Activated gamma-delta T cell treated with anti-CD3 and anti-CD28 coated beads, Interleukin-2, amount 50 U/mL, for 16 hours (primary cell): Measurements from ENCODE around the gene HDAC10.

Experiments used
- DNase-seq: peaks from one replicate; pipeline ENCODE4 v3.0.0-alpha.2; 2020; ENCODE audit warnings: low read depth

The HDAC10 gene

DNA sequence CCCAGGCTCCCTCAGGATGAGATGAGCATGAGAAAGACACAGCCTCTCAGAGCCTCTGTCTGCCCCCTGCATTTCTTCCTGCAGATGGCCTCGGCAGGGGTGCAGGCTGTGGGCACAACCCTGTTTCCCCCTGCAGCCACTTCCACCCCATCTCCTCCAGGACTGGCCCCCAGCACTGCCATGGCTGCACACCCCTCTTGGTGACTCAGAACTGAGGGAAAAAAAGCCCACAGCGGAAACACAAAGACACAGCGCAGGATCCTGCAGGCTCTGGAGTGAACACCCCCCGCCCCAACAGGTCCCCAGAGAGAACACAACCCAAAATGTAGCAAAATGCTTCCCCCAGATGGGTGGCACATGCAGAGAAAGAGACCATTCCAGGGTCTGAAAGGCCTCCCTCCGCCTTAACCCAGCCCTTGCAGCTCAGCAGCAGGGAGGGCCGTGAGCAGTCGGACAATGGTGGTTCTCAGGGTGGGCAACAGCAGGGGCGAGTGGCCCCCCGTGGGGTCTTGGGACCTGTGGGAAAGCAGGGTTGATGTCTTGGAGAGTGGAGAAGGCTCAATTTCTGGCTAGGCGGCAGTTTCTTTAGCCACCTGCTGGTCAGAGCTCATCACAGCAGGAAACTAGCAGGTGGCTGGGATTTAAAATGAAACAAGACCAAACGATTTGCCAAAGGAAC is 14.2 kb downstream of the HDAC10 start:
- DNase-seq, result no peak

DNA sequence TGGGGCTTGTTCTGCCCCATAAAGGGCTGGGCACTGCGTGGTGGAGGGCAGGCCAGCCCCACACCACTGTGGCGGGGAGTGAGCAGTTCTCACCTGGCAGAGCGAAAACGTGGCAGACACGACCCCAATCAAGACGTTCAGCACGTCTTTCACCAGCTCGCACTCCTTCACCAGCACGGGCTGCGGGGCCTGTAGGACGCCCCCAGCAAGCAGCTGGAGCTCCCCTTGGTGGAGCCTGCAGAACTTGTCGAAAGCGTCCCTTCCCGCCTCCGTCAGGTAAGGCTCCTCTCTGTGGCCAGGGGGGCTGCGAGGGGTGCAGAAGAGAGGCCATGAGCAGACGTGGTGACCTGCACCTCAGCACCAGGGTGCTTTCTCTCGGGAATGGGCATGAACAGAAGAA is 17.8 kb downstream of the HDAC10 start:
- DNase-seq, result no peak

DNA sequence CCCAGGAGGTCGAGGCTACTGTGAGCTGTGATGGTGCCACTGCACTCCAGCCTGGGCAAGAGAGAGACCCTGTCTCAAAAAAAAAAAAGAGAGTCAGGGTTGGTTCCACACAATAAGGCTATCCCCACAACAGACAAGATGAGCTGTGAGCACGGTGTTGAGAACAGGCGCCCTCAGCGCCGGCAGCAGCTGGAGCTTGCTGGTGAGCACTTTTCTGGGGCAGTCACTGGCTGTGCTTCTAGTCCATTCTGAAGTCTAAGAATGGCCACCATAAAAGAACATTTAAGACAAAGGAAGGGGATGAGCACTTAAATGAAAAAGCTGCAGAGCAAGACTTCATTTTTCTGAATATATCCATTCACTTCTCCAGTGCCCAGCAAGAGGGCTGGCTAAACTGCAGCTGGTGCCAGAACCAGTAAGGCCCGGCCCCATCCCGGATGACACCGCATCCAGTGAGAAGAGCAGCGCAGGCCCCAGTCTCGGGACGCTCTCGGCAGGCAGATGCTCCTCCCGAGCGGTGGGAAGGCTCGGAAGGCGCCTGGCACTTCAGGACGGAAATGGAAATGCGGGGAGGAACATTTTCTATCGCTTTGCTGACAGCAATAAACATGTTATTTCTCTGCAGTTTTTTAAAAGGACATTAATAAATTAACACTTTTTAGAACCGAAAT is 18.4 kb downstream of the HDAC10 start:
- no peak for DNase-seq

DNA sequence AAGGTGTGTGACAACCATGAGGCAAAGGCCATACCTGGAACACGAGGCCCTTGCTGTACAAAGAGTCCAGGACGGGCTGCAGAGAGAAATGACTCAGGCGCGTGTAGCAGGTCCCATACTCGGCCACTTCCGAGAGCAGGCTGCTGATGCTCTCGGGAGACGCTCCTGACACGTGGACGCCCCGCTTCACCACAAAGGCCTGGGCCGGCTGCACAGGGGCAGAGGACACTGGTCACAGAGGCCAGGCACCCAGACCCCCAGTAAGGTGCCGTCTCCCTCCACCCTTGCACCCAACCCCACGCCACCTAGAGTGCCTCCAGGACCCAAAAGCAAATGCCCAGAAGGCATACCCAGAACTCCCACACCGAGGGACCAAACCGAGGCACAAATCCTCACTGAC is 21.7 kb downstream of the HDAC10 start:
- DNase-seq, result no peak

DNA sequence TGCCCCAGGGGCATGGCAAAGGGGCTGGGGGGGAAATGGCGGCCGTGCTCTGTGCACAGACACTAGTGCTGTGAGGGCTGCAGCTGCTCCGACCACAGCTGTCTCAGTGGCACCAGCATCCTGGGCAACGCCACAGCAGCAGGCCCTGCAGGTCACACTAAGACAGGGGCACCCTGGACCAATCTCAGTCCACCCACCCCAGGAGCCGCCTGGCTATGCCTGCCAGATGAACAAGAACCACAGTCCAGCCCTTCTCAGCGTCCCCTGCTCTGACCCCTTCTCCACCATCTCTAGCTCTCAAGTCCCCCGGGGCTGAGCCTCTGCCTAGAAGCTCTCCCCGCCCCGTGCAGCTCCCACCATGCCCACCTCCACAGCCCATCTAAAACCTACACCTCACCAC is 22.7 kb downstream of the HDAC10 start:
- no peak for DNase-seq

DNA sequence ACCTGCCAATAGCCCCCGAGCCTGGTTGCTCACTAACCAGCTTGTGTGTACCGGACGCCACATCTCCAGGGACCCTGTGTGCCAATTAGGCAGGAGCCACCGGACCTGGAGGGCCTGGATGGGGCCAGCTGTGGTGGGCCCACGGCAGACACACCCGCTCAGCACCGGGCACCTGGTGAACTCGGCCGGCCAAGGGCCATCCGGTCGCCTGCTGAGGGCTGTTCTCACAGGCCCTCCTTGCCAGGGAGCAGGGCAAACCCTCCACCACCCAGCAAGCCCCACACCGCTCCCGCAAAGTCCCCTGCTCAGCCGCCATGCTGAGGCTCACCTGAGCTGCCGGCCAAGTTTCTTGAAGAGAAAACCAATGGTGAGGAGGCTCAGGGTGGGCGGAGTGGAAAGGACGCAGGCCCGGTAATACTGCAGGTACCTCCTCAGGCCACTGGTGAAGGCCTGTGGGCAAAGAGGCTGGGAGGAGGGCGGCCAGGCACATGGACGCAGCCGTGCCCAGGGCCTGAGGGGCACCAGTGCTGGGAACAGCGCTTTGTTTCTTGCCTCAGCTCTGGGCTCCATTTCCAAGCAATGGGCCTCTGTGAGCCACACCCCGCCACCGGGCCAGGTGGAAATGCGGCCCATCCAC is 23.4 kb downstream of the HDAC10 start:
- no peak for DNase-seq

DNA sequence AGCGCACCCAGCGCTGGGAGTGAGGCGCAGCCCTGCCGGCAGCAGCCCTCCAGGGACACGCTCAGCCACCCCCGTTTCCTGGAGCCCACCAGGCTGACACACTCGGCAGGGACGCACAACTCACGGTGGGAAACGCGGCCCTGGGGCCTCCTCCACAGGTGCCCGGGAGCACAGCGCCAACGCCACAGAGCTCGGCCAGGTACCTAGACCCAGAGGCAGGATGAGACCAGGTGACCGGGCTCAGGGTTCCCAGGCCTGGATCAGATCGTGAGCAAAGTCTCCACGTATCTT is 24.2 kb downstream of the HDAC10 start:
- no peak for DNase-seq

DNA sequence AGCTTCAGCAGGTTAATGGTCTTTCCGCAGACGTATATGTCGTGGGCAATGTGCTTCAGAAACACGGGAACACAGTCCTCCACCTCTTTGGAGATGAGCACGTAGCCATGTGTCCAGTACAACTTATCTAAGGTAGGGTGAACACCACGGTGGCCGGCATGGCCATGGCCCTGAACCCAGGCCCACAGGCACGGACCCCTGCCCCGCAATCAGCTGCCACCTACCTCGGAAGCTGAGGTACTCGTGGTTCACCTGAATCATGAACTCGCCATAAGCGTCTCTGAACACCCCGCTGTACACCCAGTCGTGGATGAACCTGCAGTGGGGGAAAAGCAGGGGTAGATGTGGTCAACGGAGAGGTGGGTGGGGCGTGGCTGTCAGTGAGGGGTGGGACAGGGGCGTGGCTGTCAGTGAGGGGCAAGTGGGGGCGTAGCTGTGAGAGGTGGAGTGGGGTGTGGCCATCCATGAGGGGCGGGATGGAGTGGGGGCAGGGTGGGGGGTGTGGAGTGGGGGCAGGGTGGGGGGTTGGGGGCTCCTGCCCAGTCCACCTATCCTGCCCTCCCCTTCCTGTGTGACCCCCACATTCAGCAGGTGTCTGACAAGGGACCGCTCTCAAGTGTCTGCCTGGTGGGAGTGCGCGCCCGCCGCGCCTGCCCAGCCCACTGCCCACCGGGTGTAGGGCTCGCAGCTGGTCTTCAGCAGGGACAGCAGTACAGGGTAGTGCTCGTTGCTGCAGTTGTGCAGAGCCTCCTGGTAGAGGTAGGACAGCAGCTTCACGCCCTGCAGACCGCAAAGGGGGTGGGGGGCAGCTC is 24.8 kb downstream of the HDAC10 start:
- DNase-seq, result no peak

DNA sequence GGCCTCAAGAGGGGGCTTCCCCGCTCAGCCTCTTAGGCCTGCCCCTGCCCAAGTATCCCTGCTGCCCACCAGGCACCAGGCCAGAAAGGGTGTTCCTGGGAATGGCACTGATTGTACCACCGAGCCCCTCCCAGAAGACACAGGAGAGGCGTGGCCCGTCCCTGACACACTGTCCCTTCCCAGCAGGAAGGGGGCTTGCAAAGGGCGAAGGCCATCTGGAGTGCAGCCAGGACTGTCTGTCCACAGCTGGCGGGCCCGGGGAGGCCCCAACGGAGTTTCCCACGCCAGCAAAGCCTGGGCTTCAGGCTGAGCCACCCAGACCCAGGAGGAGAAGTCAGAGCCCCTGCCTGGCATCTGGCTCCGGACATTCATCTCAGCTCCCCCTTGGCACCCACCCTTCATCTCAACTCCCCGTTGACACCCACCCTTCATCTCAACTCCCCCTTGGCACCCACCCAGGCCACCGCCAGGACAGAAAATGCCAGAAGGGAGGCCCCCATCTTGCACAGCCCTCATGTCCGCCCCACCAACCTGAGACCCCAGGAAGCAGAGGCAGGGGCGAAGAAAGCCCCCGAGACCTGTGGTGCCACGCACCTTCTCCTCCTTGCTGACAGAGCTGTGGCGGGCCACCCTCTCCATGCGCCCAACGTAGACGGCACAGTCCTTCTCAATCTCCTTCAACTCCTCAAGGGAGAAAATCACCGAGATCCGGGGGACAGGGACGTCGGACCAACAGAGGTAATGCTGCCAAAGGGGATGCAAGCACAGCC is 25.7 kb downstream of the HDAC10 start:
- no peak for DNase-seq

DNA sequence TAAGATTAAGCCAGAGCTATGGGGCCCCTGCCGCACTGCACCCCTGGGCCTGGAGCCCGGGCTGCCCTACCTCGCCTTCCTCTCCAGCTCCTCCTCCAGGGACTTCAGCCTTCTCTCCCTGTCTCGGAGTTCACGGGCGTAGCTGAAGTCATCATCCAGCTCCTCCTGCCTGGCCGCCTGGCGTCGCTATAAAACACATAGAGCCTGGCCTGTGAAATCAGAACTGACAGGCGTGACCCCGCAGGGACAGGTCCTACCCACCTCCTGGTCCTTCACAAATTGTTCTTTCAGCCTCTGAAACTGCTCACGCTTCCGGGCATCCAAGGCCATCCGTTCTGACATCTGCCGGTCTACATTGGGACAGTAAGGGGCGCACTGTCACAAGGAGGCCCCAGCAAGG is 27.0 kb downstream of the HDAC10 start:
- no peak for DNase-seq

DNA sequence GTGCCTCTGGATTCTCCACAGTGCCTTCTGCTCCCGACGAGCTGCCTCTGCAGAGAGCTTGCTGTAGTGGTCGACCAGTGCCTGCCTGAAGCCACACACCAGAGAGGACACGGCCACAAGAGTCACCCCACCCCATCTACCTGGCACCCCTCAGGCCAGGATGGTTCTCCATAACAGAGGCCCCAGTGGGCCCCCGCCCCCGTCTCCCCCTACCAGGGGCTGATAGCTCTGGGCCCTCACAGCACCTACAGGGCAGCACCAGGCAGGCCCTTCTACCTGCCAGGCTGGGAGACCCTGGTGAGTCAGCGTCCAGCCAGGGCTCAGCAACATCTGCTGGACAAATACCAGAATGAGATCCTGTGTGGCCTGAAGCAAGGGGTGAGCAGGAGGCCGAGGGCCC is 28.6 kb downstream of the HDAC10 start:
- no peak for DNase-seq

DNA sequence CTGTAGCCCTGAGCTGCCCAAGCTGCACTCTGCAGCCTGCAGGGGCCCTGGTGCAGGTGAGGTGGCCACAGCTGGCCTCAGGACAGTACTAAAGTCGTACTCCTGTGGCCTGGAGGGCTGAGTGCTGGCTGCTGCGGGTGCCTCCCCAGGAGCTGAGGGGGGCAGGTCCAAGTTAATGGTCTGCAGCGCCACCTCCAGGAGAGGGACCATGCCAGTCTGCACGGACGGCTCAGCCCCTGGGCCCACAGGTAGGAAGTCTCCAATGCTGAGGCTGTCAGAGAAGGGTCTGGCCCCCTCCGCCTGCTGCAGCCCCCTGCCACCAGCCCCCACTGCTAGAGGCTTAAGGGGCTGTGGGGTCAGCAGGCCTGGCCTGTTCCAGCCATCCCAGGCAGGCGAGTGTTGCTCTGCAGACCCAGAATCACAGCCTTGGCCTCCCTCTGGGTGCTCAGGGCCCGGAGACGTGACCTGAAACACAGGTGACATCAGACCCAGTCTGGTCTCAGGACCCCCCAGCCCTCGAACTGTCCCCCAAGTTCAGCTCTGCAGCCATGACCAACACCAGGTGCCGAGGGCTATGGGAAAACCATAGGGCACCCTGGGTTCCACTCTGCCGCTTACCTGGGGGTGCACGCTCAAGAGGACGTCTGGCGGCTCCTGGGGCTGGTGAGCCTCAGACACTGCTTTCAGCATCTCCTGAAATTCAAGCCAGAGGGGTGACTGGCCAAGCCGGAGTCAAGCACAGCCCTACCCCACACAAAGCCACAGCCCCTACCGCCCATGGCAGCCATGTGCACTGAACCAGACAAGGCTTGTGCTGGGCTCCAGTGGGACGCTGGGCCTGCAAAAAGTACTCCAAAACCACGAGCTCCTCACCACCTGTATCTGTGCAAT is 29.4 kb downstream of the HDAC10 start:
- DNase-seq, result no peak

DNA sequence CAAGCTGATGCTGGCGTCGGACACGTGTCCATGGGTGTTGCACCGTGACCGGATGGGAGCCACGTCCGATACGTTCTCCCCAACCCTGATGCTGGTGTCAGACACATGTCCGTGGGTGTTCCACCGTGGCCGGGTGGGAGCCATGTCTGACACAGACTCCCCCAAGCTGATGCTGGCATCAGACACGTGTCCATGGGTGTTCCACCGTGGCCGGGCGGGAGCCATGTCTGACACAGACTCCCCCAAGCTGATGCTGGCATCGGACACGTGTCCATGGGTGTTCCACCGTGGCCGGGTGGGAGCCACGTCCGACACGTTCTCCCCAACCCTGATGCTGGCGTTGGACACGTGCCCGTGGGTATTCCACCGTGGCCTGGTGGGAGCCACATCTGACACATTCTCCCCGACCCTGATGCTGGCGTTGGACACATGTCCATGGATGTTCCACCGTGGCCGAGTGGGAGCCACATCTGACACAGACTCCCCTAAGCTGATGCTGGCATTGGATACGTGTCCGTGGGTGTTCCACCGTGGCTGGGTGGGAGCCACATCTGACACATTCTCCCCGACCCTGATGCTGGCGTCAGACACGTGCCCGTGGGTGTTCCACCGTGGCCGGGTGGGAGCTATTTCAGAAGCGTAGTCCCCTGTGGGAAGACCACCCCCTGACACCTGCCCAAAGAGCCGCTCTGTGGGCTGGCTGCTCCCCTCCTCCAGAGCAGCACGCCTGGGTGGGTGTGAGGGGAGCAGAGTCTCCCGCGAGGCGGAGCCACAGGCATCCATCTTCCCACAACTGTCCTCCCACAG is 30.3 kb downstream of the HDAC10 start:
- no peak for DNase-seq

DNA sequence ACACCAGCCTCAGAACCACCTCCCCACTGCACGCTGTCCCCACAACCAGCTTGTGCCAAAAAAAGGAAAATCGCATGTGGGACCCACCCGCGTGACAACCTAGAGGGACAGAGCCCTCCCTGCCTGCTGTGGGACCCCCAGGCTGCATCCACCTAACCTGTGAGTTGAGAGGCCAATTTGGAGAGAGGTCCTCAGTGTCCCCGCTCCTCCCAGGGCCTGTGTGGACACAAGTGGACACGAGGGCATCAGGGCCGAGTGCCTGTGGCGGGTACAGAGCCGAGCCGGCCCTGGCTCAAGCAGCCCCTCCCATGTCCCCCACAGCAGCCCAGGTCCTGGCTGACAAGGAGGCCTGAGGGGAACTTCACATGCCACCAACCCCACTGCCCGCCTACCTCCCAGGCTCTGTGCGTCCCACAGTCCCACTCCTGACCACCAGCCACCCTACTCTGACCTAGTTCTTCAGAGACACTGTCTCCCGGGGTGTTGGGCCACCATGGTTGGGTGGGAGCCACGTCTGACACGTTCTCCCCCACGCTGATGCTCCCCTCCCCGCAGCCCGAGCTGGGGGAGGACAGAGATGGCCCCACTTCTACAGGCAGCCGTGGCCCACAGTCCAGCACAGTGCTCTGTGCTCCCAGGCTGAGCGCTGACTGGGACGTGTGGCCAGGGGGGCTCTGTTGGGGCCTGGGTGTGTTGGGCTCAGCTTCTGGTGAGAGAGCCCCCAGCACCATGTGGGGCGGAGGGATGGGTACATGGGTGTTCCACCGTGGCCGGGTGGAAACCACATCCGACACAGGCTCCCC is 31.1 kb downstream of the HDAC10 start:
- DNase-seq, result no peak

DNA sequence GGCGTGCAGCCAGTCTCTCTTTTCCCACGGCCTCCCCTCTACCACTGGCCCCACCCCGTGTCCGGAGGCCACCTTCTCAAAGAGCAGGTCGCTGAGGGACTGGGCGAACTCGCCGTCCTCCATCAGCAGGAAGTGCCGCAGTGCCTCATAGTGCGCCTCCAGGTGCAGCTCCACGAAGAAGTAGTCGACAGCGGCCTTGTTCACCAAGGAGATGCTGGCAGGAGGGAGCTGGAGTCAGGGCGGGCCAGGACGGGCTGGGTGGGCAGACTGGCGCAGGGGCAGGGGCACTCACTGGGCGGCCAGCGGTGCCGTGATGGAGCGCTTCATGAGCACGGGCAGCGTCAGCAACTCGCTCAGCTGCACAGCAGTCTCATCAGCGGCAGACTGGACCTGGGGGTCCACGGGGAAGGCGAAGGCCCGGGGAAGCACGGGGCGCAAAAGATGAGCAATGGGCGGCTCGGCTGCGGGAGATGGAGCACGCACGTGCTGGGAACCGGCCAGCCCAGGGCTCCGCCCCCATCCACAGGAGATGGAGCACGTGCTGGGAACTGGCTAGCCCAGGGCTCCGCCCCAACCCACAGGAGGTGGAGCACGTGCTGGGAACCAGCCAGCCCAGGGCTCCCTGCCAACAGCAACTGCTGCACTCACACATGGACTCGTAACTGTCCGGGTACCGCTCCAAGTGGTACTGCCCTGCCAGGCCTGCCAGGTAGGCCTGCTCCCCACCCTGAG is 31.9 kb downstream of the HDAC10 start:
- no peak for DNase-seq

DNA sequence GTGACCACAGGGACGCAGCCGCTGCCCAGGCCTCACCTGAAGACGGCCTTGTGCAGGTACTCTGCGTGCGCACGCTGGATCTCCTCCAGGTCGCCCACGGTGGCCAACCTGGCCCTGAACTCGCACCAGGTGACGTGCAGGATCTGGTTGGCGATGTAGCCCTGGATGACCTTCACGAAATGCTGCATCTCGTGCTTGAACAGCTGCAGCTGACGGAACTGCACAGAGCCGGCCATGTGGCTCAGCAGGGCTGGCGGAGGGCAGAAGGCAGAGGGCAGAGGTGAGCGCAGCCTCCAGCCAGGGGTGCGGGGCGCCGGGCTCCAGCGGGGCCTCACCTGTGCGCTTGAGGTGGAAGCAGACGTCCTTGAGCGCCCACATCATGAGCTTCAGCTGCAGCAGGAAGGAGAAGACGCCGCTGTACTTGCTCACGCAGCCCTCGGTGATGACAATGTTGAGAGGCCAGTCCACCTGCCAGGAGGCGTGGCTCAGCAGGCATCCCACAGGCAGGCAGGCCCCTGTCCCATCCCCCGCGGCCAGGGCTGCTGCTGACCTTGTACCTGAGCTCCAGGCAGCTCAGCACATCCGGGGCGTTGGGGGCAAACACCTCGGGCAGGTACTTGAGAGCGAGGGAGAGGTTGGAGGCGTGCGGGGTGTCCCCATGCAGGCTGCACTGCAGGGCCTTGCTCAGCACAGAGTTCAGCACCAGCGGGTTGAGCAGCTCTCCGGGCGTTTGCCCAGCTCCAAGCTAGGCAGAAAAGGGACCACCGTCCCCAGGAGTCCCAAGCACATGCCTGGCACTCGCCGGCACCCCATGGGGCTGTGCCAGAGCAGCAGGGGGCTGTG is 32.7 kb downstream of the HDAC10 start:
- no peak for DNase-seq

DNA sequence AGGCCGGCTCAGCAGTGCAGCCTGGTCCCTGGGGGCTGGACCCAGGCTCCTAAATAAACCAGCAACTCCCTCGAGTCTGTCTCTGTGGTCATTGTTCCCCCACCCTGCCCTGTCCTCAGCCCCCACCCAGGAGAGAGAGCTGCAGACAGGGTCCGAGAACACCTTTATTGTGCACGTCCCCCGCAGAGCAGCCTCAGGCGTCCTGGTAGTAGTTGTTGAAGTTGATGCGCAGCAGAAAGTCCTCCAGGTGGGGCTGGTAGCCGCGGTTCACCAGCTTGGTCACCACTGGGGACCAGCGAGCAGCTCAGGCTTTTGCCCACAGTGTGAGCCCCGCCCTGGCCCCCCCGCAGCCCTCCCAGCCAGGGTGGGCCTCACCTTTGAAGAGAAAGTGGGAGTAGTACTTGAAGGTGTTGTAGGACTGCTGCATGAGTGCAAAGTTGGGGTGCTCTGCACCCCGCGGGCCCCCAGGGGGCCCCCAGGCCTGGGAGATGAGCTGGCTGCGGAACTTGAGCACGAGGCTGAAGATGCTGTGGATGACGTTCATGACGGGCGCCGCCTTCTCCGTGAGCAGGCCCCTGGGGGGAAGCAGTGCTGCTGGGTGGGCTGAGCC is 33.4 kb downstream of the HDAC10 start:
- DNase-seq, result no peak
